GM19099 (cell line): Measurements from ENCODE around the gene DAZAP1.
A peak's percentile ranks its signal among the peaks of the same experiment; 100 is the strongest.

Experiments
- POLR2A ChIP-seq: IDR thresholded peaks from 3 replicates; pipeline ENCODE4 v1.6.1; 2011; ENCODE audit warnings: low read depth; ENCODE audit not compliant: insufficient read length; ENCODE audit errors: extremely low read depth

DAZAP1 gene

DNA sequence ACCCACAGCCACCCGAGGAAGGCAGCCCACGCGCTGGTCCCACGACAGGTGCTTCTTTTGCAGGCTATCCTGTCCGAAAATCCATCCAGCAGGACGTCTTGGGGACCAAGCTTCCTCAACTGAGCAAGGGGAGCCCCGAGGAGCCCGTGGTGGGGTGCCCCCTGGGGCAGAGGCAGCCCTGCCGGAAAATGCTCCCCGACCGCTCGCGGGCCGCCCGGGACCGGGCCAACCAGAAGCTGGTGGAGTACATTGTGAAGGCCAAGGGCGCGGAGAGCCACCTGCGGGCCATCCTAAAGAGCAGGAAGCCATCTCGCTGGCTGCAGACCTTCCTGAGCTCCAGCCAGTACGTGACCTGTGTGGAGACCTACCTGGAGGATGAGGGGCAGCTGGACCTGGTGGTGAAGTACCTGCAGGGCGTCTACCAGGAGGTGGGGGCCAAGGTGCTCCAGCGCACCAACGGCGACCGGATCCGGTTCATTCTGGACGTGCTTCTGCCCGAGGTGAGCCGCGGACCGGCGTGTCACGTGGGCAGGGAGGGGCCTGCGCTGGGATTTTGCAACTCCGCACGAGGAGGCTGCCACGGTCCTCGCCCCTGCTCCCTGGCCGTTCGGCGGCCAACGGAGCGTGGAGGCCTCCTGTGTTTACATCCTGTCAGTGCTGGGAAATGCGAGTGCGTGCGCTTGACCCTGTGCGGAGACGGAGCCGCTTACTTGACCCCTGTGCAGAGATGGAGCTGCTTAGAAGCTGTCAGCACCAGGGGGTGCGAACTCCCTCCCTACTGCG is 36.6 kb upstream of the DAZAP1 start:
- TF ChIP-seq POLR2A, result no peak

DNA sequence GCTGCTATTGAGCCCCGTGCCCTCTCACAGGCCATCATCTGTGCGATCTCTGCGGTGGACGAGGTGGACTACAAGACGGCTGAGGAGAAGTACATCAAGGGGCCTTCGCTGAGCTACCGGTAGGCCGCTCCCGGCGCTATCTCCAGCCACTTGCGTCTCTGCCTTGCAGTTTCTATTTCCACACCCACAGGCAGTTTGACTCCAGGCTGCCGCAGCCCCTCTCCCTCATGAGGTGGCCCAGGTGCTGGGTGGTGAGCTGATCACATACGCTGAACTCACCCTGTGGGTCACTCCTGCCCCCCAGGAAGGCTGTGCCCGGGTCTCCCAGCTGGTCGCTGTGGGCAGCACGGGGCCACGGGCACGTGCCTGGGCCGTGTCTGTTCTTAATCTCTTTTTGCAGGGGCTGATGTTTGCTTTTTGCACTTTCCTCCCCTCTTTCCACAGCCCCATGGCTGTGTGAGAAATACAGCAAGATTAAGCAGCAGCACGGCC is 34.3 kb upstream of the DAZAP1 start:
- no peak for TF ChIP-seq POLR2A

DNA sequence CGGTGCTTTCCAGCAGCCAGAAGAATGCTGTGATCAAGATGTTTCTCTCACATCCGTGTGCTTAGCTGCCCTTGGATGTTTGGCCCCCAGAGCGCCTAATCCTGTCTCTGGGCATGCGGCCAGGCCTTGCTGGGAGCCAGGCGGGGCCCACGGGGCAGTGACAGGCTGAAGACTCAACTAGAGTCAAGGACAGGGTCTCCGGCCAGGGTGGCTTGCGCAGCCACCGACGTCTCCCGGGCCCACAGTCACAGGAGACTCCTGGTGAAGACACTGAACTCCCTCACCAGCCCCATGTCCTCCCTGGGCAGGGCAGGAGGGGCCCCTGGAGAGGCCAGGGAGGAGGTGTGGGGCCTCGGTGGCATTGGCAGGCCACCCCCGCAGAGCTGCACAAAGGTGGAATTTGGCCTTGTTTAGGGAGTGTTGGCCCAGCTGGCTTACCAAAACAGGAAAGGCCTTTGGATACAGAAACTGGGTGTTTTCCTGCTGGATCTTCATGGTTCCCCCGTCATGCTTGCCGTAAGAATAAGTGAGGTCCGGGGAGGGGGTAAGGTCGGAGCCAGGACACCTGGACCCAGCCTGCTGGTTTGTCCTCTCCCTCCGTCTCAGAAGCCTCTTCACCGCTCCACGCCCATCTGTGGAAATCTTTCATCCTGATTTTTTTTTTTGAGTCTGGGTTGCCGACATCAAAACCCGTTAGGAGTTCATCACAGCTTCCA is 33.7 kb upstream of the DAZAP1 start:
- no peak for TF ChIP-seq POLR2A

DNA sequence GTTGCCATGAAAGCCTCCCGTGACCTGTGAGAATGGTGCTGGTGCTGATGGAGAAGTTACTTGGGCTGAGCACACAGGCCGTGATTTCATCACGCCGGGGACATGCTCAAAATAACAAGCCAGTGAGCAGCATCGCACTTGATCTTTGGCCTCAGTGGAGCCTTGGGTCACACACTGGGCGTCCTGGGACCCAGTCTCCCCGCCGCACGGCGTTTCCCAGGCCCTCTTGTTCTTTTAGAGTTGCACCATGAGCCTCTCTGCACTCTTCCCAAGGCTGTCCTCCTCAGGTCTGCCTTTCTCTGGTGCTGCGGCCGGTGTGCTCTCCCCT is 33.2 kb upstream of the DAZAP1 start:
- no peak for TF ChIP-seq POLR2A

DNA sequence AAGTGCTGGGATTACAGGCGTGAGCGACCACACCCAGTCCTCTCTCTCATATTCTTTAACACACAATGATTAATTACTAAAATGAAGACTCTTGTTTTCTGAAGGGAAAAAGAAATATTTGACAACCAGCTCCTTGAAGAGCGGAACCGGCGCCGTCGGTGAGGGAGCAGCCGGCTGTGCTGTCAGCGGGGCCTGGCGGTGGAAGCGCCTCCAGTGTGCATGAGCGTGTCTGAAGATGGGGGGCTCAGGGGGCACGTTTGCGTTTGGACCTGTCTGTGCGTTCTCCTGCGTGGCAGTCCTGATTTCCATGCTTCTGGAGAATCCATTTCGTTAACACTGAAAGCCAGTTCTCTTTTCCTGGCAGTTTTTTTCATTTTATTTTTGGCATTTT is 31.0 kb upstream of the DAZAP1 start:
- TF ChIP-seq POLR2A, result no peak

DNA sequence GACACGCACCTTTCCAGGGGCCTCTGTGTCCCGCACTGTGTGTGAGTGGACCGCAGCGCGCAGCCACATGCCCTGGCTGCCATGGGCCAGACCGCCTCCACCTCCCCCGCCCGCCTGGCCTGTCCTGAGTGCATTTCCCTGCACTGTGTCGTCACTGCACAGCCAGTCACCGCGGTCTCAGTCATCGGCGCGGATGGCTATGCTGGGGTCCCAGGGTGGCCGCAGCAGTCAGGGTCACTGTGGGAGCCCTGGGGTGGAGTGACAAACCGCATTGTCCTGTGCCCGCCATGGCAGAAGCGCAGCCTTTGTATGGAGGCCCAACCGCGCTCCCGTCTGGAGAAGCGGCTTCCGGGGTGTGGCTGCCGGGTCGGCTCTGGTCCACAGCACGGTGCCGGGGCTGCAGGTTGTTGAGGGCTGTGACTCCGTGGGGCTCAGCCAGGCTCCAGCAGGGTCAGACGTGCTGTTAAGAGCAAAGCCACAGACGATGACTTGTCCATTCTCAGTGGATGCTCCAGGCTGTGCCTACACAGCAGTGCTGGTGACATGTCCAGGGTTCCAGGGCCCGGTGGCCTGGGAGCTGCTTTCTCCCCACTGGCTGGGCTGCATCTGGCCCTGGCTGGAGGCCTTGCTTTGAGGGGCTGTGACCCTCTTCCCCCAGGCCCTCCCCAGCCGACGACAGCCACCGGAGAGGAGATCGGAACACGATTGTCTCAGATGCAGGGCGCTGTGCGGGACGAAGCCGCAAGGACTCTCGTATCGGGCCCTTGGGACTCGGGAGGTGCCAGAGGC is 30.0 kb upstream of the DAZAP1 start:
- TF ChIP-seq POLR2A, result no peak

DNA sequence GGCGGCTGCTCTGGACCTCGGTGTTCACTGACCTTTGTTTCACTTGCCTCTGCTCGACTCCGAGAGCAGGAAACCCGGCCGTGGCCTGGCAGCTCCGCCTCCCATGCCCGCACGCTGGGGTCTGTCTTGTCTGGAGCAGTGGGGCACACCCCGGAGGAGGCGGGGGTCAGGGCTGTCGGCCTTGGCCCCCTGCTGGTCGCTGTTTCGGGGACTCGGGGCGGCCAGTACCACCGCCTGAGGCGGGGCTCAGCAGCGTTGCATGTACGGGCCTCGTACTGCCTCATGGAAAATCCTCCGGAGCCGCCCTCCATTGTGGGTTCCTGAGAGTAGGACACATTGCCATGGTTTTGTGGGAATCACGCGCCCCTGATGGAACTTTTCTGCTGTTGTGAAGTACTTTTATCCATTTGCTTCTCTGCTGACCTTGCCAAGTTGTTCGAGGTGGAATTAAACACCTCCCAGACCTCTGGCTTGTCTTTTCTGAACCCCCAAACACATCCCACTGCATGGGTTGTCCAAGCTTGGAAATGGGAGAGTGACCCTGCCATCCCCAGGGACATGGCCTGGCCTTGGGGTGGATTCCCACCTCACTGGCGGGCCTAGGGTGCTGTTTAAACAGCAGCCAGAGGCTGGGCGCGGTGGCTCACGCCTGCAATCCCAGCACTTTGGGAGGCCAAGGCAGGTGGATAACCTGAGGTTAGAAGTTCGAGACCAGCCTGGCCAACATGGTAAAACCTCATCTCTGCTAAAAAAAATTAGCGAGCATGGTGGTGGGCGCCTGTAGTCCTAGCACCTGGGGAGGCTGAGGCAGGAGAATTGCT is 29.2 kb upstream of the DAZAP1 start:
- TF ChIP-seq POLR2A, result no peak

DNA sequence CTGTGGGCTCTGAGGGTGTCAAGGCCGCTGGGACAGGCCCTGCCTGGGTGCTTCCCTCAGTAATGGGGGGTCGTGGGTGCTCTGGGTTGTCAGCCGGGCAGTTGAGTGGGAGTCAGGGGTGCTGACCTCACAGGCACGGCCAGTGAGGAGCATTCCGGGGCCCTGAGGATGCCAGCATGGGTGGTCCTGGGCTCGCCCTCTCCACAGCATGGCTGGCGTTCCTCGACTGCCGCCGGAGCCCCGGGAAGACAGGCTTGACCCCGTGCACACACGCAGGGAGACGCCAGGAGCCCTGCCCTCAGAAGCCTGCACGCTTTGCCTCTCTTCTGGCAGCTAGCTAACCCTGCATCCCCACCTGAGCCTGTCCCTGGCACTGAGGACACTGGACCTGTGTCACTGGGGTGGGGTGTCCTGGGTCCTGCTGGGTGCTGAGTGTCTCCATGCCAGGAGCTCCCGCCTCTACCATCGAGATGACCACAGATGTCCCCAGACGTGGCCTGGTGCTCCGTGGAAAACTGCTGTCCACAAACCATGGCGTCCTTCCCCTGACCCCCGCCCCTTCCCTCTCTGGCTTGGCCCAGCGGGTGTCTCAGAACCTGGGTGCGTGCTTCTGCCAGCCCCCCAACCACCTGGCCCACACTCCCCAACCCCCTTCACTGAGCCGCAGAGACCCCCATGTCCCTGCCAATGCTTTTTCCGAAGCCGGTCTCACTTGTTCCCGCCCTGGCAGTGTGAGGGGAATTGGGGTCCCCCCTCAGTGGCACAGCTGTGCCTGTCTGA is 28.1 kb upstream of the DAZAP1 start:
- no peak for TF ChIP-seq POLR2A

DNA sequence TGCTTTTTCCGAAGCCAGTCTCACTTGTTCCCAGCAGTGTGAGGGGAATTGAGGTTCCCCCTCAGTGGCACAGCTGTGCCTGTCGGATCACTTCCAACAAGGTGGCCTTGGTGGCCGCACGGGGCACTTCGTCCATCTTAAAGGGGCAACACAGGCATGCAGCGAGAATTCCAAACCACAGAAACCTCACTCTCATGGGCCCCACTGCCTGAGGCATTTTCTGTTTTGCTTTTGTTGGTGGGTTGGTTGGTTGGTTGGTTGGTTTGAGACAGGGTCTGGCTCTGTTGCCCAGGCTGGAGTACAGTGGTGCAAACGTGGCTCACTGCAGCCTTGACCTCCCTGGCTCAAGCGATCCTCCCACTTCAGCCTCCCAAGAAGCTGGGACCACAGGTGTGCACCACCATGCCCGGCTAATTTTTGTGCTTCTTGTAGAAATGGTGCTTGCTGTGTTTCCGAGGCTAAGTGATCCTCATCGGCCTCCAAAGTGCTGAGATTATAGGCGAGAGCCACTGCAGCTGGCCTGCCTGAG is 27.4 kb upstream of the DAZAP1 start:
- no peak for TF ChIP-seq POLR2A

DNA sequence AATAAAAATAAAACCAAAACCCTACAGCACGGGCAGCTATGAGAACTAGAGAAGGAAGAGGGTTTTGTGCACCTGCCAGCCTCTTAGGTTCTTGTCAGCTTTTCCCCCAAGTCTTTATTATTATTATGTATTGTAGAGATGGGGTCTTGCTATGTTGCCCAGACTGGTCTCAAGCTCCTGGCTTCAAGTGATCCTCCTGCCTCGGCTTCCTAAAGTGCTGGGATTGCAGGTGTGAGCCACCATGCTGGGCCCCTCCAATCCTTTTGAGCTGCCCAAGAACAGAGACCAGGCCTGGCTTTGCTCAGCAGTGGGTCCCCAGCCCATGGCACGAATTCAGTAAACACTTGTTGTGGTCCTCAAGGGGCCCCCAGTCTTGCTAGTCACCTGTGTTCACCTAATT is 25.1 kb upstream of the DAZAP1 start:
- no peak for TF ChIP-seq POLR2A

DNA sequence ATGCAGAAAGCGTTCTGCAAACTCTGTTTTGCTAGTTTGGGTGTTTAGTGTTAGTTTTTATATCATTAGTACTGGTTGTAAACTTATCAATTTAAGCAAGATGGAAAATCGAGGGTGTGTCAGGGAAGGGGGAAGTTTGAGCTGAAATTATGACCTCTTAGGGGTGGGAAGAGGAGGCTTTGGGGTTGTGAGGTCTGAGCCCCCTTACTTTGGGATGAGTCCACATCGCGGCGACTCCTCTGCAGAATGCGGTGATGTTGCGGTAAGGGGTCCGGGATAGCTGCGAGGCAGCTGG is 24.4 kb upstream of the DAZAP1 start:
- no peak for TF ChIP-seq POLR2A

DNA sequence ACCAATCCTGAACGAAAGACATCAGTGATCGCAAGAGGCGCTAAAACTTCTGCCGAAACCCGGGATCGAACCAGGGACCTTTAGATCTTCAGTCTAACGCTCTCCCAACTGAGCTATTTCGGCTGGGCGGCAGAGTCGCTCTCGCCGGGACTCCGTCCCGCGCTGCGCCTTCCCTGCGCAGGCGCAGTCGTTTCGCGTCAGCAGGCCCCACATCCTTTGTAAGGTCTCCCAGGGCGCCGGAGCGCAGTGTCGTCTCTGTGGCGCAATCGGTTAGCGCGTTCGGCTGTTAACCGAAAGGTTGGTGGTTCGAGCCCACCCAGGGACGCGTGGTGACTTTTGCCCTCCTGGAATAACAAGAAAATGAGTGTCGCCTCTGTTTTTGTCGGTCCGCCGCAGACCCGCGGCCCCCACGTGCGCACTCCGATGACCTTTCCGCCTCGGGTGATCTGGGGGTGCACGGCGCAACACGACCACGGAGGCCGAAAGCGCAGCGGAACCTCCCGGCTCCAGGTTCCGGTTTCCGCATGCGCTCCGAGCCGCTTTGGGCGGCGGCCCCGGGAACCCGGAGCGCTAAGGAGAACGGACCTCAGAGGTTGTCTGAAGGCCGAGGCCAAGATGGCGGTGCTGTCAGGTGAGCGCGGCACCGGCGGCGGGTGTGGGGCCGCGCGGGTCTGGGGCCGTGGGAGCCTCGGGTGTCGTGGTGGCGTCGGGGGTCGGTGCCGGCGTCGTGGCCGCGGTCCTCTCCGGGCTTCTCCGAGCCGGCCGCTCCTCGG is 23.9 kb upstream of the DAZAP1 start, which contains the start of gene NDUFS7:
Gene NDUFS7 (plus strand): TSS at position 596 of the 773 bp plus-strand sequence. CDS start 20 bp downstream, at position 616.
- peak; percentile 88 for TF ChIP-seq POLR2A

DNA sequence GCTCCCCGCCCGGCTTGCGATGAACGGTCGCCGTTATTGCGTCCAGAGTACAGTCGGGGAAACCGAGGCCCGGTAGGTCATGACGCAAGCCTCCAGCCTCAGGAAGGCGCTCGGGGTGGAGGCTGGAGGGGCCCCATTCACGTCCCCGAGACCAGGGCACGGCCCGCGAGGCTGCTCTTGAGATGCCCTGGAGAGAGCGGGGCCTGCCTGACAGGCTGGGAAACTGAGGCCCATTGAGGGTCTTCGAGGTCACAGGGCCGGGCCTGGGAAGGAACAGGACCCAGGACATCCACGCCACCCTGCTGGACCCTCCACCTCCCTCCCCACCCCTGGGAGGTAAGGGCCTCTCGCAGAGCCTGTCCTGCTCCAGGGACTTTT is 23.3 kb upstream of the DAZAP1 start:
- TF ChIP-seq POLR2A, result no peak
